HG03457 (cell line): Measurements from ENCODE around the gene RPL7L1.
"Not testable (repeated sequence)": the region's sequence is repeated elsewhere in the genome, so short reads cannot be mapped to it uniquely, and the experiment has no call there.

Experiments used
- ATAC-seq: cut with Tn5 transposase; IDR thresholded peaks from one replicate; pipeline ENCODE4 v1.9.1; 2021; ENCODE audit warnings: moderate number of reproducible peaks; ENCODE audit not compliant: unreplicated experiment

RPL7L1 gene

DNA sequence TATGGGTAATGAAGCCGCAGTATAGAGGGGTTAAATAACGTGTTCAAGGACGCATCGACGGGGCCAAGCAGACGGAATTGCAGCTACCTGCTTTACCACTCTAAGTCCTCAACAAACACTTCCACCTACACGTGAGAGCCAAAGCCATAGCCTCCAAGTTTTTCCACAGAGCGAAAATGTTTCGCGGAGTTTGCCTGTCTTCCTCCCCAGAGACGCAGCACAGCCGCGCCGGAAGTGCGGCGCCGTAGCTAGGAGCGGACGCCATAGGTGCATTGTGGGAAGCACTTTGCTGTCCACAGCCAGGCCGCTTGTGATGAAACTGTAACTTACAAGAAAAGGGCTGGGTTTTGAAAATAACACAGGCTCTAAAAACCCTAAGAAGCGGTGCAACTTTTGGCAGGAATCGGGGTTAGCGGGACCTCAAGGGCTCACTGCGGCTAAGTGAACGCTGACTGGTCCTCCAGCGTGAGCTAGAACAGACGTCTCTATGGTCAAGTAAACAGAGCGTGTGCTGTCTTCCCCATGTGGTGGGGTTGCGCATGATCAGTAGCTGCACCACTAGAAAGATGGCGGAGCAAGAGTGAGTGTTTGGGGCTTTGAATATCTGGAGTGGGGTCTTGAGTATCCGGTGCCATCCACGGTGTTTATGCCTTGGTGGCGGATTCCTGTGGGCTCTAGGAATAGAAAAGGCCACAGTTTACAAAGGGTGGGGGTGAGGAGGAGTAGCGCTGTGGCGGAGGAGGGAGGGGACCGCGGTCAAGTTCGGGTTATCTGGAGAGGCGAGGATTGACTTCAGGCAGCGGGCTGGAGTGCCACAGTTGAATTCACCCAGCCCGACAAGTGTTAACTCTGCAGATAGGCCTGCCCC is at the start of gene RPL7L1:
RPL7L1 (plus strand) TSS at position 245 of the 868 bp plus-strand sequence; CDS start at position 540, 295 bp downstream.
- peak; percentile 73 for ATAC-seq

DNA sequence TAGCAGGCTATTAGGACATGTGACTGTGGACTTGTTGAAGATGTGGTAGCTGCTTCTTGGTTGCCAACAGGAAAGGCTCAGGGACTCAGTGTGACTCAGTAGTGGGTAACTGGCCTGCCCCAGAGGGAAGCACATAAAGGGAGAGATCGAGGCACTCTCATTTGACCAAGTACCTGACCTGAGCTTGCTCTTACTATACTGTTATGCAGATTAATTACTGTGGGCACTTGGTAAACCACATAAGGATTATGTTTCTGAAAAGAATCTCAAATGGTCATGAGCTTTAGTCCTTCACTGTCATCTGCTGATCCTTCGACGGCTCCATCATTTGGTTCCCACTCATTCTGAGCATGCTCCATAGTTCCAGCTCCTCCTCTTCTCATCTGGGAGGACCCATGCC is 48.2 kb upstream of the RPL7L1 start:
- ATAC-seq, result no peak

DNA sequence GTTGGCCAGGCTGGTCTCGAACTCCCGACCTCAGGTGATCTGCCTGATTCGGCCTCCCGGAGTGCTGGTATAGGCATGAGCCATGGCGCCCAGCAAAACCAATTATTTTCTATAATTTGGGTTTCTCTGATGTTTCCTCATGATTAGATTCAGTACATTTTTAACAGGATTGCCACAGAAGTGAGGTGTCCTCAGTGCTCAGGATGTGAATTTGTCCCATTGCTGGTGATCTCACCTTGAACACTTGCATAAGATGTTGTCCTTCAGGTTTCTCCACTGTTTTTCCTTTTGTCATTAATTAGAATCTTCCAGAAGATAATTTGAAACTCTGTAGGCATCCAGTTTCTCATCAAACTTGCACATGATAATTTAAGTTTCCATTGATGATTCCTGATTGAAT is 45.4 kb upstream of the RPL7L1 start:
- no peak for ATAC-seq

DNA sequence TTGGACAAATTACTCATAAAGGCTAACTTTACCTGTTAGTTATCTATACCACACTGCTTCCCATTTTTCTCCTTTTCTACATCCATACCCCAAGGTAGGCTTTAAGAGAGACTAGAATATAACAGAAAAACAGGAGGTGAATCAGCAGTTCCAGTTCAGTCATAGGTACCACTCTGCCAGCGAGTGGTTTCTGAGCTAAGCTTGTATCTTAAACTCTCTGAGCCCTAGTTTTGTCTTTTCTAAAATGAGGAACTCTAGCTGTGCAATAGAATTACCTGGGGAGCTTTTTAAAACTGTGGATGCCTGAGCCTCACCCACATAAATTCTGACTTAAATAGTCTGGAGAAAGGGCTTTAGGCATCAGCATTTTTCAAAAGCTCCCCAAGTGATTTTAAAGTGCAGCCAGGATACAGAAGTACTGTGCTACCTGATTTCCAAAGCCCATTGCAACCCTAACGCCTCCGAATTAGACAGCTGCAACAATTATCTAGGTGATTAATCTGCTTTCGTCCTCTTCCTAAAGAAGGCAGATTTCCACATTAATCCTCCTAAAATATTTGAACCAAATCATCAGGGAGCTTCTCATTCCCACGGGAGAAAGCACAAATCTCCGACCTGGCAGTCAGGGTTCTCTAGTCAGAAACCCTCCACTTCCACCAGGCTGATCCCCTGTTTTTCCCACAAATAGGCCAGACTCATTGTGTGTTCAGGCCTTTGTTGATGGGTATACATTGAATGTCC is 37.4 kb upstream of the RPL7L1 start:
- ATAC-seq, result no peak

DNA sequence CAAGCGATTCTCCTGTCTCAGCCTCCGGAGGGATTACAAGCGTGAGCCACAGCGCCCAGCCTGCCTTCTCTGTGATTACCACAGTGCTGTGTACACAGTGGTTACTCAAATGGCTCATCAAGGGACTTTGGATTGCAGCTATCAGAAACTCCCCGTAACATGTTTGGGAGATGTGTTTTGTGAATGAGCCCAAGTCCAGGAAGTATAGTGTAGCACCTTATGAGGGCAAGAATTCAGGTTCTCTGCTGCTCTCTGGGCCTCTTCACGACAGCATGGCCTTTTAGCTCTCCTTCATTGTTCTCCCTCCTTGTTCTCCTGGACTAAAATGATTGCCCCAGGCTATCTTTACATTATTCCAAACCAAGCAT is 34.1 kb upstream of the RPL7L1 start:
- ATAC-seq, result no peak

DNA sequence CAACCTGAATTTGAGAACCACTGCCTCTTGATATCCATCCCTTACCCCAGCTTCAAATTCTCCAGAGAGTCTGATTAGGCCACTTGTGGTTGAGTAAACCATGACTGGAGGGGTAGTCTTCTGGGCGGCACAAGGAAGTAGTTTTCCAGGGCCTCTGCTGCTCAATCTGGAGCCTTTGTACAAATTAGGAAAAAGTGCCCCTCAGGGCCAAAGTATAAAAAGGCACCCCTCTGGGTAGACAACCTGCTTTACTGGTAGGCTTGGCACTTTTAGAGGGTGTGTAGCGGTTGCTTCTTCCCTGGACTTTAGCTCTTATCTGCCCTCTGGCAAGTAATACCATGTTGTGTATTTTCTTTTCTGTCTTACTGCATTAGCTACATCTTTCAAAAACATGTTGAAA is 32.9 kb upstream of the RPL7L1 start:
- ATAC-seq, result no peak

DNA sequence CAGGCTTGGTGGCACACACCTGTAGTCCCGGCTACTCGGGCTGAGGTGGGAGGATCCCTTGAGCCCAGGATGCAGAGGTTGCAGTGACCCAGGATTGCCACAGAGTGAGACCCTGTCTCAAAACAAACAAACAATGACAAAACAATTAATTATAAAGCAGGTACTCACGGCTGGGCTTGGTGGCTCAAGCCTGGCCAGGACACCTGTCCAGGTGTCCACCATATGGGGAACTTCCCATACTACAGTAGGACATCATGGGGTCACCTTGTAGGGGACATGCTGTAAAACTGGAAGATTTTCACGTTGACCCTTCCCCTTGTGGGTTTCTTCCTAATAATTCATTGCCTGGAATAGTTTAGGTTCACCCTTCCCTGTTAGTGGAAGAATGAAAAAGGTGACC is 30.7 kb upstream of the RPL7L1 start:
- no peak for ATAC-seq

DNA sequence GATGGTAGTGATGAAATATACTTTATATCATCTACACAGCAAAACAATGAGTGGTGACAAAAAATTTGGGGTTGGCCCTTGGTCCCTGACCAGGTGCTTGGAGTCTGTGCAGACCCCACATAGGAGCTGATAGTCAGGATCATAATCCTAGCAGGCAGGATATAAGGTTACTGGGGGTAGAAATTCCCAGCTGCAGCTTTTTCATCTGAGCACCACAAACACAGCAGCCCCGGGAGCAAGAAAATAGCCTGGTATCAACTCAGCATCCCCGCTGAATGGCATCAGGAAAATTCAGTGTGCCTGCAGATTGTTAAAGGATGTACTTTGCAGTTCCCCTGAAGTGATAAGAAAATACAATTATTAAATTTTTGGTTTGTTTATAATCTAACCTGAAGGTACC is 27.8 kb upstream of the RPL7L1 start:
- no peak for ATAC-seq

DNA sequence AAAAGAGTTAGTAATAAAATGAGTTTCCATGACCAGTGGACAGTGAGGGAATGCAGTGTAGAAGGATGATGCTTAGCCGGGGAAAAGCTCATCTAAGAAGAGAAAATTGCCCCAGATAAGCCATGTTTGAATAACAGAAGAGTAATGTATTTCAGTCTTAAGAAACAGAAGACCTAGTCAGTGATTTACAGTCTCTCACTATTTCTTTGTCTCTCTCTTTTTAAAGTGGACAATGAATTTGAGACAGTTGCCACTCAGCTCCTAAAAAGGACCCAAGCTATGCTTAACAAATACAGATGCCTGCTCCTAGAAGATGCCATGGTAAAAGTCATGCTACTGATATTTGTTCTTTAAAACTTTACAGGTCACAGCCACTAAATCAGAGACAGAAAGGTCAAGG is 19.4 kb upstream of the RPL7L1 start:
- ATAC-seq, result no peak

DNA sequence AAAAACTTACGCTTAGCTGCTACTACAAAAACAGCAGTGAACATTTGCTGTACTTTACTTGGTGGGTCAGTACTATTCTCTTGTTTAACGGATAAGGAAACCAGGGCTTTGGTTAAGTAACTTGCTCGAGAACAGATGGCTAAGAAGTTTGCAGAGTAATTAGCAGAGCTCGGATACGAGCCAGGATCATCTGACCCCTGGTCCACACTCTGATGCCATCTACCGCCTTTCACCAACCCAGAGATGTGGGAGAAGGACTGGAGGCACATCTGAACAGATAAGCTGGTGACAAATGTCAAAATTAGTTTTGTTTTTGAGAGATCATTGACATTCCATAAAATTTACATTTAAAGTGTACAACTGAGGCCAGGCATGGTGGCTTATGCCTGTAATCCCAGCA is 18.9 kb upstream of the RPL7L1 start:
- ATAC-seq, result no peak

DNA sequence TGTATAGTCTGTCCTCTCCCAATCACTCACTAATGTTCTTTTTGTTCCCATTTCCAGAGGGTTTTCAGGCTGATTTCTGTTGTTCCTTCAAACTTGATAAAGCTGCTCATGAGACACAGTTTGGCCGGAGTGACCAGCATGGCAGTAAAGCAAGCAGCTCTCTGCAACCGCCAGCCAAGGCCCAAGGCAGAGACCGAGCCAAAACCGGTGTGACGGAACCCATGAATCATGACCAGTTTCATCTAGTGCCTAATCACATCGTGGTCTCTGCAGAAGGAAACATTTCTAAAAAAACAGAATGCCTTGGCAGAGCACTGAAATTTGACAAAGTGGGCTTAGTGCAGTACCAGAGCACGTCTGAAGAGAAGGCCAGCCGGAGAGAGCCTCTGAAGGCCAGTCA is 14.8 kb upstream of the RPL7L1 start:
- ATAC-seq, result no peak

DNA sequence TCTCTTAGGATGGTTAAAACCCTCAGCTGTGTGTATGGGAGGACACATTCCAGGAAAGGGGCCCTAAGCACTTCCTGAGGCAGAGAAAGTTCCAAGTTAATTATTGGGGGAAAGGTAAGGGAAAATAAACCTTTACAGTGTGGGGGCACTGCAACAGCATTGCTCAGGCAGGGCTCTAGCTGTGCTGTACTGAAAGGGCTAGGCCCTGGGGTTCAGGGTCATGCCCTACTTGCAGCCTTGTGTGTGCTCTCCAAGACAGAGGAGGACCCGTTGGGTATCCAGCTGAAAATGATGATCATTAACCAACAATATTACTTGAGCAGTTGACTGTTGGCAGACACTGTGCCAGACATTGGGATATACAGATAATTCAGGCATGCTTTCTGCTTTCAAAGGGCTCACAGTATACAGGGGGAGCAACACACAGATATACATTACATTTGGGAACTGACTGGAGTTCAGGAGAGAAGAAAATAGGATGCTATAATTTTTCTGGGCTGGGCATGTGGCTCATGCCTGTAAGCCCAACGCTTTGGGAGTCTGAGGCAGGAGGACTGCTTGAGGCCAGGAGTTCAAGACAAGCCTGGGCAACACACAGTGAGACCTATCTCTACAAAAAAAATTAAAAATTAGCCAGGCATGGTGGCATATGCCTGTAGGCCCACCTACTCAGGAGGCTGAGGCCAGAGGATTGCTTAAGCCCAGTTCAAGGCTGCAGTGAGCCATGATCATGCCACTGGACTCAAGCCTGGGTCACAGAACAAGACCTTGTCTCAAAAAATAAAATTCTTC is 9.1 kb upstream of the RPL7L1 start:
- ATAC-seq, result no peak

DNA sequence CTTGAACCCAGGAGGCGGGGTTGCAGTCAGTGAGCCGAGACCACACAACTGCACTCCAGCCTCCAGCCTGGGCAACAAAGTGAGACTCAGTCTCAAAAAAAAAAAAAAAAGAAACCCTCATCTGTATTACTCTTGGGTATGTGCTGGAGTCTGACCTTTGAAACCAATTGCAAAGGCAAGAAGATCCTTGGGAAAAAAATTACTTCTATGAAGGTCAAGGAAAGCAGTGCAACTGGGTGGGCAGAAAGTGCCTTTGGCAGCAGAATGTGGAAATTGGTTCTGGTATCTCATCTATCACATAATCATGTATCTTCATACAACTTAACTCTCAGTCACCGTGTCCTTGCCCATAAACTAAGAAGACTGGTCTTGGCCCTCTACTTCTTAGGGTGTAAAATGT is 7.7 kb upstream of the RPL7L1 start:
- ATAC-seq, result no peak

DNA sequence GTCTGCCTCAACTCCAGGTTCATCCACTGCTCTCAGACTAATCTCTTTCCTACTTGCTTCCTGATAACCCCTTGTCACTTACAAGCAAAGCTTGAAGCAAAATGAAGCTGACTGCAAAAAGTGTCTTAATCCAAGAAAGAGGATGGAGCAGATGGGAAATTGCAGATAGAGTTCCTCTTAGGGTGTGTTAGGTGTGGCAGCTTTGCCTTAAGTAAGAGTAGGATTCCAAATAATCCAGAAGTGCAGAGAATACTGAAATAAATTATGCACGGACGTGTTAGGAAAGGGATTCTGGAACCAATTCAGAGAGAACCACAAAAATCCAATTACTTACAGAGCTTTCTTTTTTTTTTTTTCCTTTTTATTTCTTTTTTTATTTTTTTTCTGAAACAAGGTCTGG is 6.1 kb upstream of the RPL7L1 start:
- no peak for ATAC-seq

DNA sequence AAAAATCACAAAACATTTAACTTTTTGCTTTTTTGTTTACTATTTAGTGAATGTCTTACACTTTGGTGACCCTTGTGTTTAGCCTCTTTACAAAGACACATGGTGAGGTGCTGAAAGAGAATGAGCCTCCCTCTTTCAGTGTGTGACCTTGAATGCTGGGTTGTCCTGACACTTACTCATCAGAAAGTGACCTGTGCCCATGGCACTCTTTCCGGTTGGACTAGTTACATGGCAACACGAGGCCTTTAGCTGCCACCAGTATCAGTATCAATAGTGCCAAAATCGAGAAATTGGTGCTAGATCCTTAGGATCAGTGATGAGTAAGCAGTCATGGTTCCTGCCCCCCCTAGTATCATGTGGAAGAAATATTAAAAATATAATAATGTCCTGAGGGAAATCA is 1.7 kb upstream of the RPL7L1 start:
- ATAC-seq, result no peak

DNA sequence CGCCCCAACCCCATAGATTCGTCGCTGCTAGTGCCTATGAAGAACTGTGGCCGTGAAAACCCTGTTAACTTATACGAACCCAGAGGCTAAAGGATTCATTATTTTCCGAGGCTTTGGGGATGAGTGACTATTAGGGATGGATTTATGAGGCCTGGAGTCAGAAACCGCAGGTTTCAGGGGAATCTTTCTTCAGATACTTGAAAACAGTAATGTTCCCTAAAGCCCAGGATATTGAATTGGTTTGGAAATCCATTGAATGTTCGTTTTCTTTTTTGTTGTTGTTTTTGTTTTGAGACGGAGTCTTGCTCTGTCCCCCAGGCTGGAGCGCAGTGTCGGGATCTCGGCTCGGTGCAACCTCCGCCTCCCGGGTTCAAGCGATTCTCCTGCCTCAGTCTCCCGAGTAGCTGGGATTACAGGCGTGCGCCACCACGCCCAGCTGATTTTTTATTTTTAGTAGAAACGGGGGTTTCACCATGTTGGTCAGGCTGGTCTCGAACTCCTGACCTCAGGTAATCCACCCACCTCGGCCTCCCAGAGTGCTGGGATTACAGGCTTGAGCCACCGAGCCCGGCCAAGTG is 913 bp downstream of the RPL7L1 start:
- not testable (repeated sequence) for ATAC-seq

DNA sequence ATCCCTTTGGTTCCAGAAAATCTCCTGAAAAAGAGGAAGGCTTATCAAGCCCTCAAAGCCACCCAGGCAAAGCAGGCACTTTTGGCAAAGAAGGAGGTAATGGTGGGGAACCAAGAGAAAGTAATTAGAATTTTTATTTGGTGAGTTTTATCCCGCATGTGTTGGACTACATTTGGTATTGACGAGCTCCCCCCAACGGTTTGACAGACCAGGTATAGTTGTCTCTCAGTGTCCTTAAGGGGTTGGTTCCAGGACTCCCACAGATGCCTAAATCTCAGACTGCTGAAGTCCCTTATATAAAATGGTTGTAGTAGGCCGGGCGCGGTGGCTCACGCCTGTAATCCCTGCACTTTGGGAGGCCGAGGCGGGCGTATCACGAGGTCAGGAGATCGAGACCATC is 1.5 kb downstream of the RPL7L1 start:
- not testable (repeated sequence) for ATAC-seq

DNA sequence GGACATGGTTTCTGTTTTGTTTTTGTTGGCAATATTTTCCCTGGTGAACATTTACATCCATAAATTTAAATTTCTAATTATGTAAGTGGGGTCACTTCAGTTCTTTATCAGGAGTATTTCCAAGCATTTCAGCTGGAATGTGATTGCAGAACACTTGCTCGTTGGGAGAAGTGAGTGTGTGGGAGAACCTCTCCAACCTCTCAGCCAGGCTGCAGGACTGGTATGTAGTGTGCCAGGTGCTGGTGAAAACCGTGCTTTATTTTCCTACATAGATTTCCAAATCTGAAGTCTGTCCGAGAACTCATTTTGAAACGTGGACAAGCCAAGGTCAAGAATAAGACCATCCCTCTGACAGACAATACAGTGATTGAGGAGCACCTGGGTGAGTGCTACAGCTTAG is 6.3 kb downstream of the RPL7L1 start:
- ATAC-seq, result no peak

DNA sequence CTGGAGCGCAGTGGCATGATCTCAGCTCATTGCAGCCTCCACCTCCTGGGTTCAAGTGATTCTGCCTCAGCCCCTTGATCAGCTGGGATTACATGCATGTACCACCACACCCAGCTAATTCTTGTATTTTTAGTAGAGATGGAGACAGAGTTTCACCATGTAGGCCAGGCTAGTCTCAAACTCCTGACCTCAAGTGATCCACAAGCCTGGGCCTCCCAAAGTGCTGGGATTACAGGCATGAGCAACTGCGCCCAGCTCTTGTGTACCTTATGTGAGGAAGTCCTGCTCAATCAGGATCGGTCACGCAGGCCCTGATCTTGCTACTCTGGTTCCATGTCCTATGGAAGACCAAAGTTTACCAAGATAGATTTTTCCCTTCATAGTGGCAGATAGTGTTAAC is 8.8 kb downstream of the RPL7L1 start:
- not testable (repeated sequence) for ATAC-seq

DNA sequence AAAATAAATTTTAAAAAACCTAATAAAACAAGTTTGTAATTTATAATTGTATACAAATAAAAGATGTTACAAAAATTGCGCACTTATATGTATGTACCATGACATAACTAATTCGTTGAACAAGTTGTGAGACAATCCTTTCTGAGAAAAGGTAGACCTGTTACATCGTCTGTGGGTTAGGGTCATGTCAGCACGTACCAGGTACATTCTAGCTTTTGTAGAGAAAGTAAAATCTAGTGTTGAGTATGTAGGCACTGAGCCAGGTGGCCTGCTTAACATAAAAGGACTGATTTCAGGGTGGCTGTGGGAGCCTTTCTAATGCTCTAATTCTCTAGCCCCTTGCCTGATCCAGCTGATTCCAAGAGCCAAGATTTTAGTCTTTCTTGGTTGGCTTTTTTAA is 10.4 kb downstream of the RPL7L1 start:
- no peak for ATAC-seq
